ENCODE data around the gene CFAP97D1. TPM values are rescaled to one million over a fixed set of nuclear protein-coding genes. Genes with fewer than 3 reads are reported as not detected.

Gene CFAP97D1
- total RNA-seq (2014; rRNA removed; shearing (Covaris generic)), result not detected in 2 replicates

GRCh38 chr17:43780135-43780534, at the start of gene CFAP97D1:
TSS of gene CFAP97D1 (plus strand) at chr17:43780435. CDS start at chr17:43780463, 28 bp downstream.

GRCh38 chr17:43758497-43759174, 21.6 kb upstream of the CFAP97D1 start, which contains the start of gene SOST:
TSS of gene SOST (minus strand) at chr17:43758791. CDS start at chr17:43758741, 50 bp downstream.

GRCh38 chr17:43778337-43779144, 1.7 kb upstream of the CFAP97D1 start, which contains the start of gene DUSP3:
TSS of gene DUSP3 (minus strand) at chr17:43778977. CDS start at chr17:43778924, 53 bp downstream.

GRCh38 chr17:43832976-43833829, 53.0 kb downstream of the CFAP97D1 start, which contains the start of gene MPP3:
TSS of gene MPP3 (minus strand) at chr17:43833146. CDS start at chr17:43831906, 1,240 bp downstream.

Other genes with a start within 250 kb of the CFAP97D1 start
- 139 and 158 TPM in 2 replicates for gene ETV4, start 234.1 kb upstream of the CFAP97D1 start, total RNA-seq (2014; rRNA removed; shearing (Covaris generic))
- not detected in 2 replicates for gene MEOX1, start 118.5 kb upstream of the CFAP97D1 start, total RNA-seq (2014; rRNA removed; shearing (Covaris generic))
- gene SOST, start 21.6 kb upstream of the CFAP97D1 start, total RNA-seq (2014; rRNA removed; shearing (Covaris generic)), result not detected in 2 replicates
- gene DUSP3, start 1.5 kb upstream of the CFAP97D1 start, total RNA-seq (2014; rRNA removed; shearing (Covaris generic)), result 19.1 and 20.7 TPM in 2 replicates
- gene MPP3, start 52.7 kb downstream of the CFAP97D1 start, total RNA-seq (2014; rRNA removed; shearing (Covaris generic)), result 12.7 and 19.9 TPM in 2 replicates
- not detected in 2 replicates for gene CD300LG, start 66.7 kb downstream of the CFAP97D1 start, total RNA-seq (2014; rRNA removed; shearing (Covaris generic))
- 3.6 and 5.7 TPM in 2 replicates for gene MPP2, start 127.1 kb downstream of the CFAP97D1 start, total RNA-seq (2014; rRNA removed; shearing (Covaris generic))
- not detected in 2 replicates for gene PPY, start 162.0 kb downstream of the CFAP97D1 start, total RNA-seq (2014; rRNA removed; shearing (Covaris generic))
- gene PYY, start 173.5 kb downstream of the CFAP97D1 start, total RNA-seq (2014; rRNA removed; shearing (Covaris generic)), result not detected in 2 replicates
- 0.96 and 0.98 TPM in 2 replicates for gene NAGS, start 224.2 kb downstream of the CFAP97D1 start, total RNA-seq (2014; rRNA removed; shearing (Covaris generic))
- gene TMEM101, start 234.5 kb downstream of the CFAP97D1 start, total RNA-seq (2014; rRNA removed; shearing (Covaris generic)), result 56.5 and 61.0 TPM in 2 replicates

Measured in A375 (cell line).